ENCODE data around the gene ADGRE1.

- TF ChIP-seq SP1 (IDR thresholded peaks at IDR 0.05; ENCODE audit: low read depth, low read length) (no peak), YY1 (IDR thresholded peaks at IDR 0.05; ENCODE audit: low read depth, low read length) (no peak), POLR2A (IDR thresholded peaks at IDR 0.05; ENCODE audit: control extremely low read depth in 1 of 2, low read depth in 2 of 2, low read length in 2 of 2) (no peak), CTCF (IDR thresholded peaks at IDR 0.05; ENCODE audit: control extremely low read depth in 1 of 3, insufficient read depth in 1 of 3, low read depth in 1 of 3, low read length in 3 of 3) (no peak), CEBPB (IDR thresholded peaks at IDR 0.05; ENCODE audit: low read depth, low read length) (no peak), EGR1 (IDR thresholded peaks at IDR 0.05; ENCODE audit: borderline replicate concordance, low read depth, low read length) (no peak), SP2 (IDR thresholded peaks at IDR 0.05; ENCODE audit: low read length) (no peak), POLR2AphosphoS5 (IDR thresholded peaks at IDR 0.05; ENCODE audit: low read depth, low read length) (no peak), ZNF274 (IDR thresholded peaks at IDR 0.05; ENCODE audit: borderline replicate concordance, extremely low read depth, low read length) (no peak), MAFK (IDR thresholded peaks at IDR 0.05; ENCODE audit: low read depth, low read length) (no peak), GABPA (IDR thresholded peaks at IDR 0.05; ENCODE audit: borderline replicate concordance, insufficient read depth, low read length) (no peak), RXRA (IDR thresholded peaks at IDR 0.05; ENCODE audit: insufficient read depth, low read depth, low read length) (no peak)
Measured at GRCh38 chr19:6925801-6926751, 38.7 kb downstream of the ADGRE1 start.

Data from H1 (cell line).